ENCODE measurements around the gene IL20RB. TPM values are rescaled to one million over a fixed set of nuclear protein-coding genes. Genes with fewer than 3 reads are reported as not detected.
A peak's percentile ranks its signal among the peaks of the same experiment; 100 is the strongest.

Gene IL20RB
- total and polyA plus RNA-seq, 2 of the 13 experiments (the other 11 are each of a cell fraction or from before 2014, with no cell fraction given) = 0.22 to 0.32 TPM

DNA sequence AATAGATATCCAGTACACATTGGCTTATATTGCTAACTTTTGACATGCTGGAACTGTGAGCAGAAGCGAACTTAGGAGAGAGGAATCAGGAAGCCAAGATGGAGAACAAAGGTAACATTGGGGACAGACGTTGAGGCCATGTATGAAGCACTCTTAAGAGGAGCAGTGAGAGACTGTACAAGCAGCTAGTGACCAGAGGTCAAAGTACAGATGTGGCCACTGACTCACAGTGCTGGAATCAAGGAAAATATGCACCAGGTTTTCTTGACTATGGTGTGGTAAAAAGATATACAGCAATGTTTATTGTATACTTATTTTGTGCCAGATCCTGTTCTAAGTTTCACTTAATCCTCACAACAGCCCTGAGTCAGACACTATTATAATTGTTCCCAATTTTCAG lies 2.0 kb upstream of the IL20RB start (continued):
- TF ChIP-seq JARID2 (CRISPR knock-in tag; IDR thresholded peaks at IDR 0.05; ENCODE audit: insufficient replicate concordance) (no peak), NCOR1 (IDR thresholded peaks at IDR 0.05; ENCODE audit: borderline replicate concordance, low read length) (peak; percentile 54; the same call in 1 of the 2 replicates), EP300 (IDR thresholded peaks at IDR 0.05; ENCODE audit: low read depth in 2 of 2, low read length in 2 of 2) (peak in 1 of 2 experiments; percentile 43; a peak in 1 of 4 replicates), EP300 (CRISPR knock-in tag; IDR thresholded peaks at IDR 0.05; ENCODE audit: borderline replicate concordance) (peak; percentile 41; the same call in 1 of the 2 replicates), GABPA (IDR thresholded peaks at IDR 0.05; ENCODE audit: low read depth, low read length) (no peak), GABPA (CRISPR knock-in tag; IDR thresholded peaks at IDR 0.05; ENCODE audit: low read depth) (no peak), ZNF205 (CRISPR knock-in tag; IDR thresholded peaks at IDR 0.05) (no peak), ATRX (CRISPR knock-in tag; IDR thresholded peaks at IDR 0.05; ENCODE audit: borderline replicate concordance) (no peak), ADNP (CRISPR knock-in tag; IDR thresholded peaks at IDR 0.05) (no peak), YEATS4 (CRISPR knock-in tag; IDR thresholded peaks at IDR 0.05; ENCODE audit: borderline replicate concordance) (no peak), ZNF567 (CRISPR knock-in tag; IDR thresholded peaks at IDR 0.05; ENCODE audit: borderline replicate concordance) (no peak), HNF4A (CRISPR knock-in tag; IDR thresholded peaks at IDR 0.05) (peak; percentile 86), MED1 (CRISPR knock-in tag; IDR thresholded peaks at IDR 0.05) (no peak), TBL1XR1 (IDR thresholded peaks at IDR 0.05; ENCODE audit: borderline replicate concordance, low read length, partially characterized antibody) (no peak), NFE2 (CRISPR knock-in tag; IDR thresholded peaks at IDR 0.05) (no peak), RNF2 (conservative IDR thresholded peaks at IDR 0.05; ENCODE audit: low read depth) (no peak), NBN (conservative IDR thresholded peaks at IDR 0.05) (no peak), FOSL1 (CRISPR knock-in tag; IDR thresholded peaks at IDR 0.05; ENCODE audit: borderline replicate concordance) (peak; percentile 72; the same call in 1 of the 2 replicates), NFE2L2 (IDR thresholded peaks at IDR 0.05; ENCODE audit: low read length) (no peak), ZNF207 (IDR thresholded peaks at IDR 0.05; ENCODE audit: borderline replicate concordance) (no peak), PHB2 (IDR thresholded peaks at IDR 0.05; ENCODE audit: partially characterized antibody) (no peak)
- TF ChIP-seq, protein P1, sequence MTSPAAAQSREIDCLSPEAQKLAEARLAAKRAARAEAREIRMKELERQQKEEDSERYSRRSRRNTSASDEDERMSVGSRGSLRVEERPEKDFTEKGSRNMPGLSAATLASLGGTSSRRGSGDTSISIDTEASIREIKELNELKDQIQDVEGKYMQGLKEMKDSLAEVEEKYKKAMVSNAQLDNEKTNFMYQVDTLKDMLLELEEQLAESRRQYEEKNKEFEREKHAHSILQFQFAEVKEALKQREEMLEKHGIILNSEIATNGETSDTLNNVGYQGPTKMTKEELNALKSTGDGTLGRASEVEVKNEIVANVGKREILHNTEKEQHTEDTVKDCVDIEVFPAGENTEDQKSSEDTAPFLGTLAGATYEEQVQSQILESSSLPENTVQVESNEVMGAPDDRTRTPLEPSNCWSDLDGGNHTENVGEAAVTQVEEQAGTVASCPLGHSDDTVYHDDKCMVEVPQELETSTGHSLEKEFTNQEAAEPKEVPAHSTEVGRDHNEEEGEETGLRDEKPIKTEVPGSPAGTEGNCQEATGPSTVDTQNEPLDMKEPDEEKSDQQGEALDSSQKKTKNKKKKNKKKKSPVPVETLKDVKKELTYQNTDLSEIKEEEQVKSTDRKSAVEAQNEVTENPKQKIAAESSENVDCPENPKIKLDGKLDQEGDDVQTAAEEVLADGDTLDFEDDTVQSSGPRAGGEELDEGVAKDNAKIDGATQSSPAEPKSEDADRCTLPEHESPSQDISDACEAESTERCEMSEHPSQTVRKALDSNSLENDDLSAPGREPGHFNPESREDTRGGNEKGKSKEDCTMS (CRISPR knock-in tag; conservative IDR thresholded peaks at IDR 0.05) = no peak
- TF ChIP-seq, protein P2, sequence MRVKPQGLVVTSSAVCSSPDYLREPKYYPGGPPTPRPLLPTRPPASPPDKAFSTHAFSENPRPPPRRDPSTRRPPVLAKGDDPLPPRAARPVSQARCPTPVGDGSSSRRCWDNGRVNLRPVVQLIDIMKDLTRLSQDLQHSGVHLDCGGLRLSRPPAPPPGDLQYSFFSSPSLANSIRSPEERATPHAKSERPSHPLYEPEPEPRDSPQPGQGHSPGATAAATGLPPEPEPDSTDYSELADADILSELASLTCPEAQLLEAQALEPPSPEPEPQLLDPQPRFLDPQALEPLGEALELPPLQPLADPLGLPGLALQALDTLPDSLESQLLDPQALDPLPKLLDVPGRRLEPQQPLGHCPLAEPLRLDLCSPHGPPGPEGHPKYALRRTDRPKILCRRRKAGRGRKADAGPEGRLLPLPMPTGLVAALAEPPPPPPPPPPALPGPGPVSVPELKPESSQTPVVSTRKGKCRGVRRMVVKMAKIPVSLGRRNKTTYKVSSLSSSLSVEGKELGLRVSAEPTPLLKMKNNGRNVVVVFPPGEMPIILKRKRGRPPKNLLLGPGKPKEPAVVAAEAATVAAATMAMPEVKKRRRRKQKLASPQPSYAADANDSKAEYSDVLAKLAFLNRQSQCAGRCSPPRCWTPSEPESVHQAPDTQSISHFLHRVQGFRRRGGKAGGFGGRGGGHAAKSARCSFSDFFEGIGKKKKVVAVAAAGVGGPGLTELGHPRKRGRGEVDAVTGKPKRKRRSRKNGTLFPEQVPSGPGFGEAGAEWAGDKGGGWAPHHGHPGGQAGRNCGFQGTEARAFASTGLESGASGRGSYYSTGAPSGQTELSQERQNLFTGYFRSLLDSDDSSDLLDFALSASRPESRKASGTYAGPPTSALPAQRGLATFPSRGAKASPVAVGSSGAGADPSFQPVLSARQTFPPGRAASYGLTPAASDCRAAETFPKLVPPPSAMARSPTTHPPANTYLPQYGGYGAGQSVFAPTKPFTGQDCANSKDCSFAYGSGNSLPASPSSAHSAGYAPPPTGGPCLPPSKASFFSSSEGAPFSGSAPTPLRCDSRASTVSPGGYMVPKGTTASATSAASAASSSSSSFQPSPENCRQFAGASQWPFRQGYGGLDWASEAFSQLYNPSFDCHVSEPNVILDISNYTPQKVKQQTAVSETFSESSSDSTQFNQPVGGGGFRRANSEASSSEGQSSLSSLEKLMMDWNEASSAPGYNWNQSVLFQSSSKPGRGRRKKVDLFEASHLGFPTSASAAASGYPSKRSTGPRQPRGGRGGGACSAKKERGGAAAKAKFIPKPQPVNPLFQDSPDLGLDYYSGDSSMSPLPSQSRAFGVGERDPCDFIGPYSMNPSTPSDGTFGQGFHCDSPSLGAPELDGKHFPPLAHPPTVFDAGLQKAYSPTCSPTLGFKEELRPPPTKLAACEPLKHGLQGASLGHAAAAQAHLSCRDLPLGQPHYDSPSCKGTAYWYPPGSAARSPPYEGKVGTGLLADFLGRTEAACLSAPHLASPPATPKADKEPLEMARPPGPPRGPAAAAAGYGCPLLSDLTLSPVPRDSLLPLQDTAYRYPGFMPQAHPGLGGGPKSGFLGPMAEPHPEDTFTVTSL (CRISPR knock-in tag; IDR thresholded peaks at IDR 0.05; ENCODE audit: borderline replicate concordance) = peak; percentile 23; the same call in 1 of the 2 replicates
- TF ChIP-seq, protein P3, sequence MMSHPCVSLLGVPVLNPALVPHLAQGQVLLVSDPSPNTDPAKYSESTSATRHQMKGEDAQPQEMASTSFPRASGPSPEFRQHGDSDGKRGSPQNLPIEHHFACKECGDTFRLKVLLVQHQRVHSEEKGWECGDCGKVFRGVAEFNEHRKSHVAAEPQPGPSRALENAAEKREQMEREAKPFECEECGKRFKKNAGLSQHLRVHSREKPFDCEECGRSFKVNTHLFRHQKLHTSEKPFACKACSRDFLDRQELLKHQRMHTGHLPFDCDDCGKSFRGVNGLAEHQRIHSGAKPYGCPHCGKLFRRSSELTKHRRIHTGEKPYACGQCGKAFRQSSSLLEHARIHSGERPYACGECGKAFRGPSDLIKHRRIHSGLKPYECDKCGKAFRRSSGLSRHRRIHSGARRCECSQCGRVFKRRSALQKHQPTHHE (CRISPR knock-in tag; IDR thresholded peaks at IDR 0.05; ENCODE audit: borderline replicate concordance) = no peak

All from HepG2 (cell line).